Endothelial cell of umbilical vein (primary cell): ENCODE measurements around the gene USHBP1. TPM values are rescaled to one million over a fixed set of nuclear protein-coding genes. Genes with fewer than 3 reads are reported as not detected.

Experiments
- BruUV-seq: library from RNA; stranded (reverse); fragments of 400-500 nt; replicated peaks from 2 replicates; lab custom pipeline; 2021; lab: Mats Ljungman, UMichigan
- CTCF ChIA-PET: fragments of 300-600, 350-600 bp; sonication (Branson Sonifier 250); formaldehyde crosslinking; loops from one replicate; lab custom pipeline; 2021; ENCODE audit warnings: antibody characterized with exemption, inconsistent platforms; lab: Charles Lee
- POLR2A ChIA-PET: fragments of 300-600, 350-600 bp; sonication (Branson Sonifier 250); formaldehyde crosslinking; loops from one replicate; lab custom pipeline; 2021; ENCODE audit warnings: antibody characterized with exemption, inconsistent platforms; lab: Charles Lee
- DNase-seq: peaks from one replicate; pipeline ENCODE4 v3.0.0-alpha.2; 2011; ENCODE audit warnings: low read depth, low spot score
- FAIRE-seq: peaks from 2 replicates; lab custom pipeline; 2011; peaks lifted over from hg19 to GRCh38; lab: Jason Lieb, UNC
- H2AFZ ChIP-seq: 2 replicates; pipeline ENCODE4 v1.6.0; 2012; ENCODE audit warnings: low read depth, low read length, control low read depth, inconsistent platforms
- H3K27ac ChIP-seq: 2 replicates; pipeline ENCODE4 v1.5.1; 2011; ENCODE audit warnings: low read depth, mild to moderate bottlenecking, control low read depth, low read length, moderate library complexity; ENCODE audit not compliant: insufficient read depth
- H3K27me3 ChIP-seq, 2 experiments: 2 replicates each; pipeline versions ENCODE4 v1.6.0 to v1.6.1; 2011; ENCODE audit warnings: low read length in 2 of 2, mixed read lengths in 1 of 2; ENCODE audit not compliant: control insufficient read depth in 2 of 2, insufficient read depth in 2 of 2
- H3K36me3 ChIP-seq, 2 experiments: 2 replicates in 1 of 2; 3 replicates in 1 of 2; pipeline ENCODE4 v1.5.1; 2011; ENCODE audit warnings: low read length in 2 of 2, mild to moderate bottlenecking in 1 of 2, moderate library complexity in 1 of 2; ENCODE audit not compliant: control insufficient read depth in 2 of 2, insufficient read depth in 2 of 2; ENCODE audit errors: extremely low read depth in 1 of 2
- H3K4me1 ChIP-seq: 3 replicates; pipeline ENCODE4 v1.5.1; 2011; ENCODE audit warnings: mild to moderate bottlenecking, low read length; ENCODE audit not compliant: control insufficient read depth, insufficient read depth; ENCODE audit errors: extremely low read depth
- H3K4me2 ChIP-seq: 2 replicates; pipeline ENCODE4 v1.6.1; 2011; ENCODE audit warnings: low read length, control low read depth, mixed read lengths; ENCODE audit not compliant: insufficient read depth
- H3K4me3 ChIP-seq, 3 experiments: fragments of 200-600 bp in 1 of 3; sonication (generic), shearing (Covaris generic) in 1 of 3; replicated peaks in 1 of 3; 2 replicates each; pipeline ENCODE4 v1.5.1; 2011 to 2016; ENCODE audit warnings: control low read depth in 3 of 3, low read length in 3 of 3, mild to moderate bottlenecking in 2 of 3, inconsistent platforms in 1 of 3, low read depth in 1 of 3, moderate library complexity in 1 of 3; ENCODE audit not compliant: insufficient read depth in 1 of 3
- H3K79me2 ChIP-seq: 2 replicates; pipeline ENCODE4 v1.6.0; 2012; ENCODE audit warnings: low read length, inconsistent platforms; ENCODE audit not compliant: control insufficient read depth, insufficient read depth
- H3K9ac ChIP-seq: replicated peaks from 2 replicates; pipeline ENCODE3; 2011; ENCODE audit warnings: low read length, control low read depth; ENCODE audit not compliant: insufficient read depth; ENCODE audit errors: extremely low read depth
- H3K9me1 ChIP-seq: replicated peaks from 3 replicates; pipeline ENCODE4 v1.6.0; 2011; ENCODE audit warnings: mild to moderate bottlenecking, low read length; ENCODE audit not compliant: control insufficient read depth, insufficient read depth; ENCODE audit errors: extremely low read depth
- H3K9me3 ChIP-seq: replicated peaks from 2 replicates; pipeline ENCODE4 v1.5.1; 2012; ENCODE audit warnings: low read length, inconsistent platforms; ENCODE audit not compliant: control insufficient read depth, insufficient read depth
- H4K20me1 ChIP-seq: replicated peaks from 2 replicates; pipeline ENCODE3; 2011; ENCODE audit warnings: mild to moderate bottlenecking, low read length; ENCODE audit not compliant: control insufficient read depth, insufficient read depth; ENCODE audit errors: extremely low read depth
- CTCF ChIP-seq, 2 donors: IDR thresholded peaks; 1 replicate in 1 of 2; 2 replicates in 1 of 2; pipeline ENCODE4 v1.5.1; 2011; ENCODE audit warnings: low read length in 2 of 2, mild to moderate bottlenecking in 2 of 2, moderate library complexity in 2 of 2, control low read depth in 1 of 2, inconsistent platforms in 1 of 2, low read depth in 1 of 2; ENCODE audit not compliant: insufficient read depth in 1 of 2; ENCODE audit errors: extremely low read depth in 1 of 2
- EZH2 ChIP-seq: IDR thresholded peaks from 2 replicates; pipeline ENCODE4 v1.6.1; 2012; ENCODE audit warnings: borderline replicate concordance, low read depth, mild to moderate bottlenecking, moderate library complexity, low read length, inconsistent platforms; ENCODE audit not compliant: severe bottlenecking
- FOS ChIP-seq: IDR thresholded peaks from 2 replicates; pipeline ENCODE4 v1.6.1; 2011; ENCODE audit warnings: mild to moderate bottlenecking, low read length, moderate library complexity, borderline replicate concordance; ENCODE audit not compliant: insufficient read depth
- GATA2 ChIP-seq: IDR thresholded peaks from 2 replicates; pipeline ENCODE4 v1.7.0; 2011; ENCODE audit warnings: low read depth, mild to moderate bottlenecking, moderate library complexity, mixed read lengths, low read length; ENCODE audit not compliant: insufficient read length, insufficient read depth
- JUN ChIP-seq: IDR thresholded peaks from 2 replicates; pipeline ENCODE4 v1.6.1; 2011; ENCODE audit warnings: borderline replicate concordance, low read depth; ENCODE audit not compliant: insufficient read length, insufficient read depth
- MAX ChIP-seq: IDR thresholded peaks from 2 replicates; pipeline ENCODE4 v1.6.1; 2011; ENCODE audit not compliant: insufficient read depth, insufficient read length
- MYC ChIP-seq: IDR thresholded peaks from one replicate; pipeline ENCODE4 v1.6.1; 2011; ENCODE audit warnings: mild to moderate bottlenecking, low read depth, low read length
- POLR2A ChIP-seq: IDR thresholded peaks from 2 replicates; pipeline ENCODE4 v1.6.1; 2012; ENCODE audit warnings: low read depth, mild to moderate bottlenecking, control low read depth, low read length
- POLR2AphosphoS5 ChIP-seq: IDR thresholded peaks from 2 replicates; pipeline ENCODE4 v1.6.1; 2012; ENCODE audit warnings: low read depth, mild to moderate bottlenecking, control low read depth, low read length, moderate library complexity; ENCODE audit not compliant: insufficient read depth
- dilution Hi-C: fragments of 300-500 bp; cut with MboI; formaldehyde crosslinking; loops from one replicate; pipeline ENCODE4 v1.15.0; 2019; ENCODE audit warnings: low sequenced_read_pairs; ENCODE audit not compliant: extremely low pct_ligation_motif_present
- intact Hi-C: fragments of 100-400 bp; cut with micrococcal nuclease; formaldehyde crosslinking; loops from one replicate; pipeline ENCODE4 v1.10.0; 2022
- polyA plus RNA-seq, 4 experiments: library from polyadenylated mRNA; depleted of rRNA in 3 of 4; stranded (reverse) in 3 of 4; unstranded in 1 of 4; fragments of >200 nt; gene quantifications; 2 replicates each; pipeline versions ENCODE4 v1.2.1 to v1.2.3, GENCODE V29; 2011 to 2012; ENCODE audit warnings: missing spikeins in 1 of 4
- total RNA-seq: library from RNA; stranded (reverse); gene quantifications from 2 replicates; pipeline ENCODE4 v1.2.3, GENCODE V29; 2021

The USHBP1 gene
- total and polyA plus RNA-seq, 2 donors (not counting 3 experiments of a cell fraction or from before 2014, with no cell fraction given) = 14.8 to 20.4 TPM

GRCh38 chr19:17300992-17301619 is 36.6 kb upstream of the USHBP1 start:
- Histone ChIP-seq H3K9ac (no peak overlapping the region), H3K79me2 (no peaks in the 10 kb centered on the region), H3K4me3 (no peak overlapping the region), H3K27ac (no peak overlapping the region), H3K36me3 (no peaks in the 10 kb centered on the region), H3K27me3 (no peaks in the 10 kb centered on the region), H3K9me3 (no peaks in the 10 kb centered on the region), H3K9me1 (no peaks in the 10 kb centered on the region), H3K4me2 (no peak overlapping the region), H3K4me1 (peaks cover 5% of the 10 kb centered on the region), H4K20me1 (no peaks in the 10 kb centered on the region), H2AFZ (no peak overlapping the region)
- intact Hi-C loops = no loop called here
- TF ChIP-seq MAX (no peak), POLR2AphosphoS5 (no peak), GATA2 (no peak), JUN (no peak), CTCF (IDR thresholded peaks at IDR 0.05; ENCODE audit: extremely low read depth in 1 of 2, insufficient read depth in 1 of 2, low read depth in 1 of 2, low read length in 2 of 2) (no peak), EZH2 (no peak), POLR2A (no peak), MYC (no peak), FOS (no peak)
- dilution Hi-C loops = no loop called here
- POLR2A ChIA-PET = no interaction called here
- DNase-seq (no peak), FAIRE-seq (no peak)
- BruUV-seq = no TSS peak
- CTCF ChIA-PET = no interaction called here
